SK-N-SH treated with all-trans-retinoic acid at 6 μM for 48 hours (cell line): ENCODE measurements around the gene ZNF423.

ENCODE experiments used
- ARNTL ChIP-seq: fragments of 450-650 bp; formaldehyde crosslinking; IDR thresholded peaks from 2 replicates; pipeline ENCODE4 v1.5.0; 2020; ENCODE audit warnings: low read depth, mild to moderate bottlenecking, moderate library complexity, borderline replicate concordance
- CREB5 ChIP-seq: fragments of 250-450 bp; sonication (Bioruptor Pico); IDR thresholded peaks from 2 replicates; pipeline ENCODE4 v1.5.1; 2020; ENCODE audit warnings: low read depth, mild to moderate bottlenecking, moderate library complexity
- ESRRG ChIP-seq: fragments of 250-450 bp; sonication (Bioruptor Pico); IDR thresholded peaks from 2 replicates; pipeline ENCODE4 v1.6.1; 2021; ENCODE audit warnings: mild to moderate bottlenecking
- PATZ1 ChIP-seq: fragments of 250-450 bp; sonication (Bioruptor Pico); IDR thresholded peaks from 2 replicates; pipeline ENCODE4 v1.8.0; 2020; ENCODE audit warnings: mild to moderate bottlenecking, moderate library complexity, borderline replicate concordance
- RARB ChIP-seq: fragments of 250-450 bp; sonication (Bioruptor Pico); IDR thresholded peaks from 2 replicates; pipeline ENCODE4 v1.8.0; 2021; ENCODE audit warnings: mild to moderate bottlenecking, moderate library complexity
- SNAI2 ChIP-seq: fragments of 250-450 bp; sonication (Bioruptor Pico); IDR thresholded peaks from 2 replicates; pipeline ENCODE4 v1.5.0; 2020; ENCODE audit warnings: mild to moderate bottlenecking, moderate library complexity
- TOX ChIP-seq: fragments of 250-450 bp; sonication (Bioruptor Pico); IDR thresholded peaks from 2 replicates; pipeline ENCODE4 v1.8.0; 2021; ENCODE audit warnings: mild to moderate bottlenecking, moderate library complexity, borderline replicate concordance
- TSHZ2 ChIP-seq: fragments of 250-450 bp; sonication (Bioruptor Pico); IDR thresholded peaks from 2 replicates; pipeline ENCODE4 v1.5.0; 2020; ENCODE audit warnings: mild to moderate bottlenecking, moderate library complexity
- ZFP3 ChIP-seq: fragments of 250-450 bp; sonication (Bioruptor Pico); IDR thresholded peaks from 2 replicates; pipeline ENCODE4 v1.5.0; 2020; ENCODE audit warnings: mild to moderate bottlenecking, moderate library complexity
- ZNF565 ChIP-seq: fragments of 450-650 bp; formaldehyde crosslinking; conservative IDR thresholded peaks from 2 replicates; pipeline ENCODE4 v1.5.0; 2020; ENCODE audit warnings: low read depth, mild to moderate bottlenecking, moderate library complexity
- ZNF70 ChIP-seq: fragments of 450-650 bp; formaldehyde crosslinking; IDR thresholded peaks from 2 replicates; pipeline ENCODE4 v1.5.0; 2020; ENCODE audit warnings: mild to moderate bottlenecking, moderate library complexity

- no peak for TF ChIP-seq TSHZ2 (CRISPR knock-in tag)
- TF ChIP-seq ESRRG (CRISPR knock-in tag) = no peak
- no peak for TF ChIP-seq RARB (CRISPR knock-in tag)
- TF ChIP-seq ZFP3 = no peak
- no peak for TF ChIP-seq ZNF70 (CRISPR knock-in tag)
- no peak for TF ChIP-seq CREB5
- TF ChIP-seq ARNTL (CRISPR knock-in tag) = no peak
- no peak for TF ChIP-seq ZNF565 (CRISPR knock-in tag)
- TF ChIP-seq TOX (CRISPR knock-in tag) = no peak
- TF ChIP-seq PATZ1 (CRISPR knock-in tag) = no peak
- no peak for TF ChIP-seq SNAI2 (CRISPR knock-in tag)
Observed at GRCh38 chr16:49617016-49617629, 238.8 kb downstream of the ZNF423 start.
